ENCODE measurements around the gene TUB.

Gene TUB

DNA sequence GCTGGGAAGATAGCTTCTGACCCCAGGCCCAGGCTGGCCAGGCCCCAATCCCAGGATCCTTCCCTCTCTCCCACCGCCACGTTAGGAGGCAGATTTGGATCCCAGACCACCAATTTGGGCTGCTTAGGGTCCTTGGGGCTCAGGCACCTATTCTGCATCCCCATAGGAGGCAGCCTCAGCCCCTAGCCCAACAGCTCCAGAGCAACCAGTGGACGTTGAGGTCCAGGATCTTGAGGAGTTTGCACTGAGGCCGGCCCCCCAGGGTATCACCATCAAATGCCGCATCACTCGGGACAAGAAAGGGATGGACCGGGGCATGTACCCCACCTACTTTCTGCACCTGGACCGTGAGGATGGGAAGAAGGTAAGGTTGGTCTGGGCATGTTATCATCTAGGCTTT is 16.1 kb downstream of the TUB start:
- TF ChIP-seq, protein P1, sequence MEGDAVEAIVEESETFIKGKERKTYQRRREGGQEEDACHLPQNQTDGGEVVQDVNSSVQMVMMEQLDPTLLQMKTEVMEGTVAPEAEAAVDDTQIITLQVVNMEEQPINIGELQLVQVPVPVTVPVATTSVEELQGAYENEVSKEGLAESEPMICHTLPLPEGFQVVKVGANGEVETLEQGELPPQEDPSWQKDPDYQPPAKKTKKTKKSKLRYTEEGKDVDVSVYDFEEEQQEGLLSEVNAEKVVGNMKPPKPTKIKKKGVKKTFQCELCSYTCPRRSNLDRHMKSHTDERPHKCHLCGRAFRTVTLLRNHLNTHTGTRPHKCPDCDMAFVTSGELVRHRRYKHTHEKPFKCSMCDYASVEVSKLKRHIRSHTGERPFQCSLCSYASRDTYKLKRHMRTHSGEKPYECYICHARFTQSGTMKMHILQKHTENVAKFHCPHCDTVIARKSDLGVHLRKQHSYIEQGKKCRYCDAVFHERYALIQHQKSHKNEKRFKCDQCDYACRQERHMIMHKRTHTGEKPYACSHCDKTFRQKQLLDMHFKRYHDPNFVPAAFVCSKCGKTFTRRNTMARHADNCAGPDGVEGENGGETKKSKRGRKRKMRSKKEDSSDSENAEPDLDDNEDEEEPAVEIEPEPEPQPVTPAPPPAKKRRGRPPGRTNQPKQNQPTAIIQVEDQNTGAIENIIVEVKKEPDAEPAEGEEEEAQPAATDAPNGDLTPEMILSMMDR (IDR thresholded peaks at IDR 0.05) = no peak

DNA sequence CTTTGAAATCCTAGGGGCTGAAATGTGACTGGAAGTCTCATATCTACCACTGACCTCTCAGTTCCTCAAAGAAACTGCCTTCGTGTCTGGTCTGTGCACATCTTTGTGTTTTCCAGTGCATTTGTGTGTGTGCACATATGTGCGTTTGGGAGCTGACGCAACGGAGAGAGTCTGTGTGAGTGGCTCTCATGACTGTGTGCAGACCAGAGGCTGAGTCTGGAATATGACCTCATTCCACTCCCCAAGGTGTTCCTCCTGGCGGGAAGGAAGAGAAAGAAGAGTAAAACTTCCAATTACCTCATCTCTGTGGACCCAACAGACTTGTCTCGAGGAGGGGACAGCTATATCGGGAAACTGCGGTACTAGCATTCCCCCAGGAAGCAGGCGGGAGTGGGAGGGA is 16.5 kb downstream of the TUB start:
- TF ChIP-seq, protein P1 (IDR thresholded peaks at IDR 0.05) = no peak

DNA sequence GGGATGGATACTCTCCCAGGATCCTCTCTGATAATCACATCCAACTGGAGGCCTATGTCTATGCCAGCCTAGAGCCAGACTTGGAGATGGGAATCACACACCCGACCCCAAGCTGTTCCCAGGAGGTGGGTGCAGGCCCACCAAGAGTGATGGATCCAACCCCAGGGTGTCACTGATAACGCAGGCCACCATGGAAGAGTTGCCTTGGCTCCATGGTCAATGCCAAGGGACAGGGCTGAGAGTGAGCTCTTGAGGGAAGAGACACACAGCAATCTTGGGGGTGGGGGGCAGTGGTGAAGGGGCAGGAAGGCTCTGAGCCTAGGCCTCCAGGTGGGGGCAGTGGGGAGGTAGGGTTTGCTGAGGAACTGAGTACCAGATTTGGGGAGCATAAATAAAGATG is 16.9 kb downstream of the TUB start:
- TF ChIP-seq, protein P1 (IDR thresholded peaks at IDR 0.05) = no peak

DNA sequence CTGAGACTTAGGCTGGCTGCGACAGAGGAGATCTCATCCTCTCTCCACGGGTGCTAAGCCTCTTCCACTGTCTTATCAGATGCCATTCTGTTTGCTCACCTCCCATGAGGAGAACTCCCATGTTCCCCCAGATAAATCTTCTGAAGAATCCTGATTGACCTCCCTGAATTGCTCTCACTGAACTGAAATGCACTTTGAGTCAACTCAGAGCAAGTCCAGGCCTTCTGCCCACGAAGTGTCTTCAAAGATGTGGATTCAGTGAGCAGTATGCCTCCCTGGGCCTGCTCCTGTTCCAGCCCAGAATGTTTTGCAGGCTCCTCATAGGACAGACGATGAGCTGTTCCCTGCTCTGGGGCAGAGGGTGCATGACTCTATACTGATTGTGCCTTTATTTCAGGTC is 17.4 kb downstream of the TUB start:
- TF ChIP-seq, protein P1 (IDR thresholded peaks at IDR 0.05) = no peak

DNA sequence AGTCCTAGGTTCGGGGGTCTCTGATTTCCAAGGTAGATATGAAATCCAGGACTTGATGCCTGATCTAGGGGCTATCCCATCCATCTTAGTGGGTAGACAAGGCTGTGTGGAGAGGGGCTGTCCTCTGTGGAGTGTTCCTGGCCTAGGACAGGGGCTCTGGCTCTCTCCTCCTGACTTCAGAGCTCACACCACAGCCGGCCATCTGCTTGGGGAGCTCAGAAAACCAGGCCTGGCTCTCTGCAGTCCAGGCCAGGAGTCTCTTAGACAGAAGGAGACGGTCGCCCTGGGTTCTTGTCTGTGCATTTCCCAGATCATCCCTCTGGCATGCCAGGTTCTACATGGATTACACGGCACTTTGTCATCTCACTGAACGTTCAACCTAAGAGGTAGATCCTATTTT is 17.9 kb downstream of the TUB start:
- TF ChIP-seq, protein P1 (IDR thresholded peaks at IDR 0.05) = no peak

DNA sequence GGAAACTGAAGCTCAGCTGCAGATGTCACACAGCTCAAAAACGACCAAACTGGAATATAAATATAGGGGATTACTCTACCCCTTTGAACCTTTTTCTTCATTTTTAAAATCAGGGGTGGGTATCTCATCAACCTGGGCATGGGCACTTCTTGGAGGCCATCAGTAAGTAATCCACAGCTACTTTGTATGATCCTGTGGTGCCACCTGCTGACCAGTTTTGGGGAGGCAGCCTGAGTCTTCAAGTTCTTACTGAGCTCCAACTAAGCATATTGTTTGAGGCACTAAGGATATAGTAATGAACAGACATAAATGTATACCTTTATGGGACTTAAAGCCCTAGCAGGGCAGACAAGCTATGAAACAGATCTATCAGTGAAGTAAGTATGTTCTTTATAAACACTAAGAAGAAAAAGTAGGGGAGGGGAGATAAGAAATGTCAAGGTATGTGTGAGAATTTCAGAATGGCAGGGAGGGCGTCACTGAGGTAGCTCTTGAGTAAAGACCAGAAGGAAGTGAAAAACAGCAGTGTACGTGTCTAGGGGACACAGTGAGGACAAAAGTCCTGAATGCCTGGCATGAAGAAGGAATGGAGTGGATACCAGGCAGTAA is 18.4 kb downstream of the TUB start:
- TF ChIP-seq, protein P1 (IDR thresholded peaks at IDR 0.05) = peak; percentile 87

DNA sequence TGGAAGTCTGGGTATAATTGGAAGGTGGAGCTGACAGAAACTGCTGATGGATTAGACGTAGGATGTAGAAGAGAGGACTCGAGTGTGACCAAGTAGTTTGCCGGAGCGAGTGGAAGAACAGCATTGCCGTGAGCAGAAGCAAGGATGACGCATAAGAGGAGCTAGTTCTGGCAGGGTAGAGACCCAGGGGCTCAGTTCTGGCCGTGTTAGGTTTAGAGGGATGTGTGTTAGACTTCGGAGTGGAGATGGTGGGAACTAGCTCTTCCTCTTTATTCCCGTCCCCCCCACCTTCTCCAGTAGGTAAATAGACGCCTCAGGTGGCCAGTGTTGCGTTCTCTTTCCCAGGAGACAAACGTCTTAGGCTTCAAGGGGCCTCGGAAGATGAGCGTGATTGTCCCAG is 19.1 kb downstream of the TUB start:
- TF ChIP-seq, protein P1 (IDR thresholded peaks at IDR 0.05) = no peak

DNA sequence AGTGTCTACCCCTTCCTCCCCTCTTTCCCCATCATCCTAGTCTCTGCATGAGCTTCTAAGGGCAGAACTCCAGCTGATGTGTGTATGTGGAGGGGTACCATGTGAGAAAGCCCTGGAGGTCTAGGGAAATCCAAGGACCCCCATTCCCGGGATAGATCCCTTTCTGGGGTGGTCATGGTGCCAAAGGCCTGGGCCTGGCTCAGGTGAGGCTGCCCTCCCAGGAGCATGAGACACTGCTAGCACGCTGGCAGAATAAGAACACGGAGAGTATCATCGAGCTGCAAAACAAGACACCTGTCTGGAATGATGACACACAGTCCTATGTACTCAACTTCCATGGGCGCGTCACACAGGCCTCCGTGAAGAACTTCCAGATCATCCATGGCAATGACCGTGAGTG is 19.6 kb downstream of the TUB start:
- TF ChIP-seq, protein P1 (IDR thresholded peaks at IDR 0.05) = no peak
